Sigmoid colon (tissue), 7 donors: ENCODE measurements around the gene IFI16. TPM values are rescaled to one million over a fixed set of nuclear protein-coding genes. Genes with fewer than 3 reads are reported as not detected.
"Not testable (repeated sequence)": the region's sequence is repeated elsewhere in the genome, so short reads cannot be mapped to it uniquely, and the experiment has no call there.

Experiments used
- DNase-seq: peaks from one replicate; pipeline ENCODE4 v3.0.0-alpha.2; 2019
- H3K27ac ChIP-seq, 4 donors: fragments of 200-600 bp; sonication (generic); one replicate each; pipeline ENCODE4 v1.5.1; 2016 to 2019; ENCODE audit warnings: mild to moderate bottlenecking in 1 of 4
- H3K27me3 ChIP-seq, 3 donors: fragments of 200-600 bp; sonication (generic); one replicate each; pipeline ENCODE4 v1.5.1; 2019; ENCODE audit warnings: mild to moderate bottlenecking in 1 of 3
- H3K36me3 ChIP-seq, 4 donors: fragments of 200-600 bp; sonication (generic); one replicate each; pipeline ENCODE4 v1.5.1; 2016 to 2019
- H3K4me1 ChIP-seq, 4 donors: fragments of 200-600 bp; sonication (generic); one replicate each; pipeline ENCODE4 v1.5.1; 2017 to 2019
- H3K4me3 ChIP-seq, 4 donors: fragments of 200-600 bp; sonication (generic); one replicate each; pipeline ENCODE4 v1.5.1; 2017 to 2019; ENCODE audit warnings: mild to moderate bottlenecking in 2 of 4, moderate library complexity in 1 of 4
- H3K9me3 ChIP-seq, 4 donors: fragments of 200-600 bp in 3 of 4; sonication (generic) in 3 of 4; one replicate each; pipeline versions ENCODE4 v1.5.1 to v1.6.1; 2013 to 2019
- EP300 ChIP-seq, 4 donors: sonication (generic); formaldehyde crosslinking; IDR thresholded peaks; one replicate each; pipeline ENCODE4 v1.6.1; 2017; ENCODE audit warnings: antibody characterized with exemption in 4 of 4
- POLR2A ChIP-seq, 2 donors: fragments of 450-650 bp; IDR thresholded peaks; one replicate each; pipeline ENCODE4 v1.6.1; 2016; ENCODE audit warnings: antibody characterized with exemption in 2 of 2, mild to moderate bottlenecking in 2 of 2, moderate library complexity in 2 of 2
- POLR2AphosphoS5 ChIP-seq, 4 donors: sonication (generic); formaldehyde crosslinking; IDR thresholded peaks; one replicate each; pipeline ENCODE4 v1.6.1; 2017; ENCODE audit warnings: antibody characterized with exemption in 4 of 4
- WGBS, 2 donors: extraction: QIAGEN DNeasy Blood & Tissue Kit; methylation state at CpG; one replicate each; pipeline ENCODE4 v1.1.7; 2013; 5-methylcytosine and 5-hydroxymethylcytosine counted together
- intact Hi-C: fragments of 100-400 bp; cut with DNase I; formaldehyde crosslinking; loops from one replicate; pipeline ENCODE4 v1.15.1; 2023
- polyA plus RNA-seq, 3 donors: library from polyadenylated mRNA; stranded (reverse); fragments of 200-250 nt; gene quantifications; one replicate each; pipeline ENCODE4 v1.2.3, GENCODE V29; 2013
- total RNA-seq, 4 donors: library from RNA; depleted of rRNA; stranded (reverse); fragments of >200 nt; gene quantifications; one replicate each; pipeline ENCODE4 v1.1.0, GENCODE V29; 2016
- TF ChIP-seq, protein P1 (sequence below), 4 experiments: fragments of 450-650 bp in 3 of 4; fragments of 200-600 bp in 1 of 4; IDR thresholded peaks; one replicate each; pipeline ENCODE4 v1.5.1; 2016 to 2019; ENCODE audit warnings: antibody characterized with exemption in 4 of 4, mild to moderate bottlenecking in 3 of 4, moderate library complexity in 2 of 4
- donor health status: healthy with polysubstance abuse.
- donor health status: Bipolar disorder and iron deficiency.
- donor health status: healthy.

The IFI16 gene
- total and polyA plus RNA-seq, 7 donors, result 20.1 to 92.6 (median 56.8) TPM

- peak overlapping the region; percentile 38 to 57 (median 46) for H3K4me3 ChIP-seq
- peaks cover 0 to 11% (median 6%) of the 10 kb centered on the region in 4 donors for H3K4me1 ChIP-seq
- no peaks in the 10 kb centered on the region for H3K36me3 ChIP-seq
- peak overlapping the region; percentile 75 to 82 (median 79) for H3K27ac ChIP-seq
- no peak for DNase-seq
- TF ChIP-seq EP300 (IDR thresholded peaks at IDR 0.05) (no peak), POLR2AphosphoS5 (IDR thresholded peaks at IDR 0.05) (no peak), POLR2A (IDR thresholded peaks at IDR 0.05) (no peak)
- TF ChIP-seq, protein P1, sequence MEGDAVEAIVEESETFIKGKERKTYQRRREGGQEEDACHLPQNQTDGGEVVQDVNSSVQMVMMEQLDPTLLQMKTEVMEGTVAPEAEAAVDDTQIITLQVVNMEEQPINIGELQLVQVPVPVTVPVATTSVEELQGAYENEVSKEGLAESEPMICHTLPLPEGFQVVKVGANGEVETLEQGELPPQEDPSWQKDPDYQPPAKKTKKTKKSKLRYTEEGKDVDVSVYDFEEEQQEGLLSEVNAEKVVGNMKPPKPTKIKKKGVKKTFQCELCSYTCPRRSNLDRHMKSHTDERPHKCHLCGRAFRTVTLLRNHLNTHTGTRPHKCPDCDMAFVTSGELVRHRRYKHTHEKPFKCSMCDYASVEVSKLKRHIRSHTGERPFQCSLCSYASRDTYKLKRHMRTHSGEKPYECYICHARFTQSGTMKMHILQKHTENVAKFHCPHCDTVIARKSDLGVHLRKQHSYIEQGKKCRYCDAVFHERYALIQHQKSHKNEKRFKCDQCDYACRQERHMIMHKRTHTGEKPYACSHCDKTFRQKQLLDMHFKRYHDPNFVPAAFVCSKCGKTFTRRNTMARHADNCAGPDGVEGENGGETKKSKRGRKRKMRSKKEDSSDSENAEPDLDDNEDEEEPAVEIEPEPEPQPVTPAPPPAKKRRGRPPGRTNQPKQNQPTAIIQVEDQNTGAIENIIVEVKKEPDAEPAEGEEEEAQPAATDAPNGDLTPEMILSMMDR (IDR thresholded peaks at IDR 0.05), result no peak
- no peaks in the 10 kb centered on the region for H3K9me3 ChIP-seq
- no peaks in the 10 kb centered on the region for H3K27me3 ChIP-seq
- 58 to 62% methylated on average over 2 of the region's 2 CpGs for WGBS, 2 donors
- intact Hi-C loops, result loop anchor here (10.0 kb wide), 1 partner anchor 1044 kb away; no protein-coding TSS in a partner anchor
Observed at GRCh38 chr1:159009287-159009686, 420 bp upstream of the IFI16 start.

GRCh38 chr1:159010391-159010790 lies 684 bp downstream of the IFI16 start:
- TF ChIP-seq POLR2A (IDR thresholded peaks at IDR 0.05) (no peak), EP300 (IDR thresholded peaks at IDR 0.05) (no peak), POLR2AphosphoS5 (IDR thresholded peaks at IDR 0.05) (no peak)
- TF ChIP-seq, protein P1 (IDR thresholded peaks at IDR 0.05), result no peak
- peaks cover 0 to 10% (median 1%) of the 10 kb centered on the region in 4 donors for H3K36me3 ChIP-seq
- DNase-seq, result no peak
- peaks cover 0 to 11% (median 6%) of the 10 kb centered on the region in 4 donors for H3K4me1 ChIP-seq
- 12 to 22% methylated on average over 5 of the region's 5 CpGs for WGBS, 2 donors
- H3K27ac ChIP-seq, result peak overlapping the region; percentile 75 to 82 (median 79)
- intact Hi-C loops, result no loop called here
- no peaks in the 10 kb centered on the region for H3K27me3 ChIP-seq
- no peaks in the 10 kb centered on the region for H3K9me3 ChIP-seq
- peak overlapping the region; percentile 38 to 57 (median 46) for H3K4me3 ChIP-seq

DNA sequence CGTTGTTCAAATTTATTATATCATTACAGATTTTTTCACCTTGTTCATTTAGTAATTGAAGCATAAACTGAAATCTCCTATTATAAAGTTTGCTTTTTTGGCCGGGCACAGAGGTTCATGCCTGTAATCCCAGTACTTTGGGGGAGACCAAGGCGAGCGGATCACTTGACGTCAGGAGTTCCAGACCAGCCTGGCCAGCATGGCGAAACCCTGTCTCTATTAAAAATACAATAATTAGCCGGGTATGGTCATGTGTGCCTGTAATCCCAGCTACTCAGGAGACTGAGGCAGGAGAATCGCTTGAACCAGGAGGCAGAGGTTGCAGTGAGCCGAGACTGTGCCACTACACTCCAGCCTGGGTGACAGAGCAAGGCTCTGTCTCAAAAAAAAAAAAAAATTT lies 1.3 kb downstream of the IFI16 start:
- Histone ChIP-seq H3K36me3 (peaks cover 0 to 15% (median 4%) of the 10 kb centered on the region in 4 donors), H3K4me3 (peak overlapping the region; percentile 38 to 57 (median 46)), H3K27ac (peak overlapping the region; percentile 75 to 82 (median 79)), H3K4me1 (peaks cover 0 to 11% (median 6%) of the 10 kb centered on the region in 4 donors)
- H3K27me3 ChIP-seq, intact Hi-C loops, DNase-seq, H3K9me3 ChIP-seq: not testable (repeated sequence)
- WGBS, 2 donors, result 19 to 30% methylated on average over 9 of the region's 9 CpGs

DNA sequence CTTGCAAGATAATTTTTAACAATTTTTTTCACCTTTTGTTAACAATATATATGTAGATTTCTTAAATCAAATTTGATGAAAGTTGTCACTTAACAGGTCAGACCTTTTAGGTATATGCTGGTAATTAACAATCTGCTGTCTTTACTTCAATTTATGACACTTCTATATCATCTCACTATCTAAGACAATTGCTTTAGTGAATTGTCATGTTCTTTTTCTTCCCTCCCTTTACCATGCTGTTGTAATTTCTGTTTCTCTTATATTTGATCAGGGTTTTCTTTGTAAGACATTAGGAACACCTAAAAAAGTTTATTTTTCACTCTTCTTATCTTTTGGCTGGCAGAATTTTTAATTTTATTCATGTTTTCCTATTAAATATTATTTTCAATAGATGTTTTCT lies 2.0 kb downstream of the IFI16 start:
- H3K27me3 ChIP-seq, result no peaks in the 10 kb centered on the region
- intact Hi-C loops, result no loop called here
- peaks cover 0 to 11% (median 6%) of the 10 kb centered on the region in 4 donors for H3K4me1 ChIP-seq
- no peaks in the 10 kb centered on the region for H3K9me3 ChIP-seq
- peak overlapping the region in 3 of 4 donors; percentile 75 to 82 (median 79) for H3K27ac ChIP-seq
- TF ChIP-seq POLR2A (IDR thresholded peaks at IDR 0.05) (no peak), EP300 (IDR thresholded peaks at IDR 0.05) (no peak), POLR2AphosphoS5 (IDR thresholded peaks at IDR 0.05) (no peak)
- TF ChIP-seq, protein P1 (IDR thresholded peaks at IDR 0.05), result no peak
- peaks cover 0 to 23% (median 4%) of the 10 kb centered on the region in 4 donors for H3K36me3 ChIP-seq
- DNase-seq, result no peak
- H3K4me3 ChIP-seq, result peak overlapping the region in 2 of 4 donors; percentile 50 to 57

- no peak for DNase-seq
- Histone ChIP-seq H3K4me1 (peaks cover 0 to 11% (median 6%) of the 10 kb centered on the region in 4 donors), H3K27ac (peak overlapping the region; percentile 37 to 82 (median 77)), H3K9me3 (no peaks in the 10 kb centered on the region), H3K36me3 (peaks cover 0 to 30% (median 4%) of the 10 kb centered on the region in 4 donors), H3K27me3 (no peaks in the 10 kb centered on the region), H3K4me3 (peak overlapping the region; percentile 12 to 57 (median 37))
- intact Hi-C loops, result no loop called here
- TF ChIP-seq POLR2AphosphoS5 (IDR thresholded peaks at IDR 0.05), result peak in 2 of 4 donors; percentile 42 to 60
- no peak for TF ChIP-seq EP300 (IDR thresholded peaks at IDR 0.05)
- TF ChIP-seq, protein P1 (IDR thresholded peaks at IDR 0.05), result no peak
- peak in 1 of 2 donors; percentile 11 for TF ChIP-seq POLR2A (IDR thresholded peaks at IDR 0.05)
- 24 to 46% methylated on average over 6 of the region's 6 CpGs for WGBS, 2 donors
Observed at GRCh38 chr1:159012495-159012894, 2.8 kb downstream of the IFI16 start.
